Transverse colon (tissue), 3 donors: Measurements from ENCODE around the gene CD300A.

Experiments
- CTCF ChIP-seq, 5 experiments: fragments of 200-600 bp in 3 of 5; fragments of 450-650 bp in 2 of 5; sonication (generic) in 3 of 5; IDR thresholded peaks; 1 replicate in 2 of 5; 2 replicates in 3 of 5; pipeline ENCODE4 v1.5.1; 2016 to 2017; ENCODE audit warnings: antibody characterized with exemption in 5 of 5, inconsistent platforms in 3 of 5, mild to moderate bottlenecking in 2 of 5, moderate library complexity in 1 of 5
- POLR2A ChIP-seq: fragments of 450-650 bp; IDR thresholded peaks from one replicate; pipeline ENCODE4 v1.6.1; 2016; ENCODE audit warnings: antibody characterized with exemption, mild to moderate bottlenecking, moderate library complexity

GRCh38 chr17:74466111-74466827 is at the start of gene CD300A:
- no peak for TF ChIP-seq CTCF (IDR thresholded peaks at IDR 0.05)
- TF ChIP-seq POLR2A, result peak; percentile 16
